ENCODE measurements around the gene RNF8.

DNA sequence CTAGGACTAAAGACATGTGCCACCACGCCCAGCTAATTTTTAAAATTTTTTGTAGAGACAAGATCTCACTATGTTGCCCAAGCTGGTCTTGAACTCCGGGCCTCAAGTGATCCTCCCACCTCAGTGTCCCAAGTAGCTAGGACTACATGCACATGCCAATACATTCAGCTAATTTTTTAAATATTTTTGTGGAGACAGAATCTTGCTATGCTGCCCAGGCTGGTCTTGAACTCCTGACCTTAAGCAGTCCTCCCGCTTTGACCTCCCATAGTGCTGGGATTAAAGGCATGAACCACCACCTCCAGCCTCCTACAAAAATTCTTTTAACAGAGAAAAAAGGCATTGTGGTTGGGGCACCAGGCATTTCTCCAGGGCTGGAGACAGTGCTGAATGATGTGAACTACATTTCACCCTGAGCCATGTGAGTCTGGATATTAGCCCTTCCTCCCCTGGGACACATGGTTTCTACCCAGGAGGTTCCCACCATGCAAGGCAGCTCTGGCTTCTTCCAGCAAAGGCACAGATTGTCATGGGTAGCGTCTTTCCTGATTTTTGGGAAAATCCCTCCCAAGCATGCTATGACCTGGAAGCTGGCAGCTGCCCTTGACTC, 42.9 kb downstream of the RNF8 start:
- TF ChIP-seq, protein P1, sequence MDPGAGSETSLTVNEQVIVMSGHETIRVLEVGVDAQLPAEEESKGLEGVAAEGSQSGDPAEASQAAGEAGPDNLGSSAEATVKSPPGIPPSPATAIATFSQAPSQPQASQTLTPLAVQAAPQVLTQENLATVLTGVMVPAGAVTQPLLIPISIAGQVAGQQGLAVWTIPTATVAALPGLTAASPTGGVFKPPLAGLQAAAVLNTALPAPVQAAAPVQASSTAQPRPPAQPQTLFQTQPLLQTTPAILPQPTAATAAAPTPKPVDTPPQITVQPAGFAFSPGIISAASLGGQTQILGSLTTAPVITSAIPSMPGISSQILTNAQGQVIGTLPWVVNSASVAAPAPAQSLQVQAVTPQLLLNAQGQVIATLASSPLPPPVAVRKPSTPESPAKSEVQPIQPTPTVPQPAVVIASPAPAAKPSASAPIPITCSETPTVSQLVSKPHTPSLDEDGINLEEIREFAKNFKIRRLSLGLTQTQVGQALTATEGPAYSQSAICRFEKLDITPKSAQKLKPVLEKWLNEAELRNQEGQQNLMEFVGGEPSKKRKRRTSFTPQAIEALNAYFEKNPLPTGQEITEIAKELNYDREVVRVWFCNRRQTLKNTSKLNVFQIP (CRISPR knock-in tag; IDR thresholded peaks at IDR 0.05; ENCODE audit: borderline replicate concordance, low read depth) = no peak
- TF ChIP-seq, protein P2, sequence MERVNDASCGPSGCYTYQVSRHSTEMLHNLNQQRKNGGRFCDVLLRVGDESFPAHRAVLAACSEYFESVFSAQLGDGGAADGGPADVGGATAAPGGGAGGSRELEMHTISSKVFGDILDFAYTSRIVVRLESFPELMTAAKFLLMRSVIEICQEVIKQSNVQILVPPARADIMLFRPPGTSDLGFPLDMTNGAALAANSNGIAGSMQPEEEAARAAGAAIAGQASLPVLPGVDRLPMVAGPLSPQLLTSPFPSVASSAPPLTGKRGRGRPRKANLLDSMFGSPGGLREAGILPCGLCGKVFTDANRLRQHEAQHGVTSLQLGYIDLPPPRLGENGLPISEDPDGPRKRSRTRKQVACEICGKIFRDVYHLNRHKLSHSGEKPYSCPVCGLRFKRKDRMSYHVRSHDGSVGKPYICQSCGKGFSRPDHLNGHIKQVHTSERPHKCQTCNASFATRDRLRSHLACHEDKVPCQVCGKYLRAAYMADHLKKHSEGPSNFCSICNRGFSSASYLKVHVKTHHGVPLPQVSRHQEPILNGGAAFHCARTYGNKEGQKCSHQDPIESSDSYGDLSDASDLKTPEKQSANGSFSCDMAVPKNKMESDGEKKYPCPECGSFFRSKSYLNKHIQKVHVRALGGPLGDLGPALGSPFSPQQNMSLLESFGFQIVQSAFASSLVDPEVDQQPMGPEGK (CRISPR knock-in tag; IDR thresholded peaks at IDR 0.05; ENCODE audit: borderline replicate concordance) = no peak
- TF ChIP-seq ZNF565 (CRISPR knock-in tag; conservative IDR thresholded peaks at IDR 0.05; ENCODE audit: low read depth) = no peak
- no peak for TF ChIP-seq GLIS3 (CRISPR knock-in tag; IDR thresholded peaks at IDR 0.05)
- no peak for TF ChIP-seq TCF4 (CRISPR knock-in tag; IDR thresholded peaks at IDR 0.05; ENCODE audit: borderline replicate concordance)
- no peak for TF ChIP-seq TOX (CRISPR knock-in tag; IDR thresholded peaks at IDR 0.05; ENCODE audit: borderline replicate concordance)
- TF ChIP-seq, protein P3, sequence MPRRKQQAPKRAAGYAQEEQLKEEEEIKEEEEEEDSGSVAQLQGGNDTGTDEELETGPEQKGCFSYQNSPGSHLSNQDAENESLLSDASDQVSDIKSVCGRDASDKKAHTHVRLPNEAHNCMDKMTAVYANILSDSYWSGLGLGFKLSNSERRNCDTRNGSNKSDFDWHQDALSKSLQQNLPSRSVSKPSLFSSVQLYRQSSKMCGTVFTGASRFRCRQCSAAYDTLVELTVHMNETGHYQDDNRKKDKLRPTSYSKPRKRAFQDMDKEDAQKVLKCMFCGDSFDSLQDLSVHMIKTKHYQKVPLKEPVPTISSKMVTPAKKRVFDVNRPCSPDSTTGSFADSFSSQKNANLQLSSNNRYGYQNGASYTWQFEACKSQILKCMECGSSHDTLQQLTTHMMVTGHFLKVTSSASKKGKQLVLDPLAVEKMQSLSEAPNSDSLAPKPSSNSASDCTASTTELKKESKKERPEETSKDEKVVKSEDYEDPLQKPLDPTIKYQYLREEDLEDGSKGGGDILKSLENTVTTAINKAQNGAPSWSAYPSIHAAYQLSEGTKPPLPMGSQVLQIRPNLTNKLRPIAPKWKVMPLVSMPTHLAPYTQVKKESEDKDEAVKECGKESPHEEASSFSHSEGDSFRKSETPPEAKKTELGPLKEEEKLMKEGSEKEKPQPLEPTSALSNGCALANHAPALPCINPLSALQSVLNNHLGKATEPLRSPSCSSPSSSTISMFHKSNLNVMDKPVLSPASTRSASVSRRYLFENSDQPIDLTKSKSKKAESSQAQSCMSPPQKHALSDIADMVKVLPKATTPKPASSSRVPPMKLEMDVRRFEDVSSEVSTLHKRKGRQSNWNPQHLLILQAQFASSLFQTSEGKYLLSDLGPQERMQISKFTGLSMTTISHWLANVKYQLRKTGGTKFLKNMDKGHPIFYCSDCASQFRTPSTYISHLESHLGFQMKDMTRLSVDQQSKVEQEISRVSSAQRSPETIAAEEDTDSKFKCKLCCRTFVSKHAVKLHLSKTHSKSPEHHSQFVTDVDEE (CRISPR knock-in tag; IDR thresholded peaks at IDR 0.05) = no peak
- TF ChIP-seq OSR1 (CRISPR knock-in tag; IDR thresholded peaks at IDR 0.05) = no peak
- no peak for TF ChIP-seq CSDC2 (CRISPR knock-in tag; IDR thresholded peaks at IDR 0.05)
- TF ChIP-seq ARNTL (CRISPR knock-in tag; IDR thresholded peaks at IDR 0.05; ENCODE audit: borderline replicate concordance, low read depth) = no peak
